Nephron progenitor cell (in vitro differentiated cells): ENCODE measurements around the gene GALNT10.

Experiments used
- DNase-seq: peaks from one replicate; pipeline ENCODE4 v3.0.0; 2021
- H3K27ac Mint-ChIP-seq: 2 replicates; pipeline ENCODE4 v1.8.0; 2021; ENCODE audit warnings: mild to moderate bottlenecking, moderate library complexity, mixed read lengths
- H3K27me3 Mint-ChIP-seq: 2 replicates; pipeline ENCODE4 v1.8.0; 2021; ENCODE audit warnings: mild to moderate bottlenecking, low read depth, mixed read lengths; ENCODE audit not compliant: poor library complexity
- H3K36me3 Mint-ChIP-seq: 2 replicates; pipeline ENCODE4 v1.8.0; 2021; ENCODE audit warnings: low read depth, mixed read lengths
- H3K4me1 Mint-ChIP-seq: 2 replicates; pipeline ENCODE4 v1.8.0; 2021; ENCODE audit warnings: mixed read lengths
- H3K4me3 Mint-ChIP-seq: 2 replicates; pipeline ENCODE4 v1.8.0; 2021; ENCODE audit warnings: mild to moderate bottlenecking, moderate library complexity, mixed read lengths
- H3K9me3 Mint-ChIP-seq: 2 replicates; pipeline ENCODE4 v1.8.0; 2021; ENCODE audit warnings: mild to moderate bottlenecking, moderate library complexity, mixed read lengths
- CTCF ChIP-seq: fragments of 200-600 bp; sonication (generic); IDR thresholded peaks from 2 replicates; pipeline ENCODE4 v1.5.0; 2021; ENCODE audit warnings: antibody characterized with exemption

GALNT10 gene

GRCh38 chr5:154275566-154275965, 85.0 kb downstream of the GALNT10 start:
- TF ChIP-seq CTCF, result no peak

GRCh38 chr5:154276261-154276972, 85.9 kb downstream of the GALNT10 start:
- Mint-ChIP-seq H3K27ac (peak overlapping the region; percentile 21), H3K9me3 (no peaks in the 10 kb centered on the region), H3K36me3 (no peaks in the 10 kb centered on the region), H3K27me3 (peaks cover 8% of the 10 kb centered on the region), H3K4me3 (no peak overlapping the region), H3K4me1 (peaks cover 53% of the 10 kb centered on the region)
- TF ChIP-seq CTCF, result no peak
- DNase-seq, result no peak

More at GRCh38 chr5:154275566-154275965, 85.0 kb downstream of the GALNT10 start:
- no peak for DNase-seq
- H3K27me3 Mint-ChIP-seq, result peaks cover 10% of the 10 kb centered on the region
- no peaks in the 10 kb centered on the region for H3K36me3 Mint-ChIP-seq
- no peaks in the 10 kb centered on the region for H3K9me3 Mint-ChIP-seq
- H3K4me1 Mint-ChIP-seq, result peaks cover 54% of the 10 kb centered on the region
- H3K27ac Mint-ChIP-seq, result no peak overlapping the region
- no peak overlapping the region for H3K4me3 Mint-ChIP-seq

- H3K27me3 Mint-ChIP-seq, result peaks cover 7% of the 10 kb centered on the region
- H3K27ac Mint-ChIP-seq, result peak overlapping the region; percentile 67
- H3K4me1 Mint-ChIP-seq, result peaks cover 48% of the 10 kb centered on the region
- no peak for TF ChIP-seq CTCF
- DNase-seq, result no peak
- H3K36me3 Mint-ChIP-seq, result no peaks in the 10 kb centered on the region
- H3K4me3 Mint-ChIP-seq, result no peak overlapping the region
- H3K9me3 Mint-ChIP-seq, result no peaks in the 10 kb centered on the region
Observed at GRCh38 chr5:154276973-154277331, 86.4 kb downstream of the GALNT10 start.

- Mint-ChIP-seq H3K36me3 (no peaks in the 10 kb centered on the region), H3K9me3 (no peaks in the 10 kb centered on the region), H3K27ac (no peak overlapping the region), H3K4me1 (peaks cover 43% of the 10 kb centered on the region), H3K4me3 (no peak overlapping the region), H3K27me3 (peaks cover 7% of the 10 kb centered on the region)
- no peak for TF ChIP-seq CTCF
- no peak for DNase-seq
Observed at GRCh38 chr5:154277499-154277898, 87.0 kb downstream of the GALNT10 start.

GRCh38 chr5:154278186-154278585, 87.7 kb downstream of the GALNT10 start:
- Mint-ChIP-seq H3K4me1 (peaks cover 36% of the 10 kb centered on the region), H3K9me3 (no peaks in the 10 kb centered on the region), H3K27ac (no peak overlapping the region), H3K36me3 (no peaks in the 10 kb centered on the region), H3K27me3 (peaks cover 7% of the 10 kb centered on the region), H3K4me3 (no peak overlapping the region)
- DNase-seq, result no peak
- TF ChIP-seq CTCF, result no peak

GRCh38 chr5:154278908-154279307, 88.4 kb downstream of the GALNT10 start:
- Mint-ChIP-seq H3K4me3 (no peak overlapping the region), H3K9me3 (no peaks in the 10 kb centered on the region), H3K4me1 (peaks cover 28% of the 10 kb centered on the region), H3K27ac (no peak overlapping the region), H3K27me3 (peaks cover 9% of the 10 kb centered on the region), H3K36me3 (no peaks in the 10 kb centered on the region)
- TF ChIP-seq CTCF, result no peak
- no peak for DNase-seq
